Glutamatergic neuron (in vitro differentiated cells): ENCODE results near the gene MBNL1. TPM values are rescaled to one million over a fixed set of nuclear protein-coding genes. Genes with fewer than 3 reads are reported as not detected.

Source experiments
- DNase-seq: peaks from one replicate; pipeline ENCODE4 v3.0.0; 2022
- H3K27ac Mint-ChIP-seq: one replicate; pipeline ENCODE4 v1.8.0; 2020; ENCODE audit warnings: mild to moderate bottlenecking, mixed read lengths, inconsistent platforms; ENCODE audit not compliant: unreplicated experiment
- H3K27me3 Mint-ChIP-seq: one replicate; pipeline ENCODE4 v1.8.0; 2020; ENCODE audit warnings: mild to moderate bottlenecking, moderate library complexity, mixed read lengths, inconsistent platforms; ENCODE audit not compliant: unreplicated experiment
- H3K36me3 Mint-ChIP-seq: one replicate; pipeline ENCODE4 v1.8.0; 2020; ENCODE audit warnings: mild to moderate bottlenecking, mixed read lengths, inconsistent platforms; ENCODE audit not compliant: unreplicated experiment
- H3K4me1 Mint-ChIP-seq: one replicate; pipeline ENCODE4 v1.8.0; 2020; ENCODE audit warnings: mild to moderate bottlenecking, low read depth, mixed read lengths, inconsistent platforms; ENCODE audit not compliant: unreplicated experiment
- H3K4me3 Mint-ChIP-seq: one replicate; pipeline ENCODE4 v1.8.0; 2020; ENCODE audit warnings: mild to moderate bottlenecking, mixed read lengths, inconsistent platforms; ENCODE audit not compliant: unreplicated experiment
- H3K9me3 Mint-ChIP-seq: one replicate; pipeline ENCODE4 v1.8.0; 2020; ENCODE audit warnings: mild to moderate bottlenecking, moderate library complexity, mixed read lengths, inconsistent platforms; ENCODE audit not compliant: unreplicated experiment
- CTCF ChIP-seq: fragments of 200-600 bp; sonication (generic); IDR thresholded peaks from one replicate; pipeline ENCODE4 v1.5.0; 2021; ENCODE audit not compliant: partially characterized antibody, unreplicated experiment
- total RNA-seq: library from RNA; stranded (reverse); fragmentation: NEBNext Ultra II Directional; extraction: Animal tissue kit (Norgen Biotek cat#: 25700); gene quantifications from one replicate; pipeline ENCODE4 v1.2.1, GENCODE V29; 2021; ENCODE audit not compliant: unreplicated experiment

Gene MBNL1
- total RNA-seq, 1 donor from 2014 or later, result 36.6 TPM

DNA sequence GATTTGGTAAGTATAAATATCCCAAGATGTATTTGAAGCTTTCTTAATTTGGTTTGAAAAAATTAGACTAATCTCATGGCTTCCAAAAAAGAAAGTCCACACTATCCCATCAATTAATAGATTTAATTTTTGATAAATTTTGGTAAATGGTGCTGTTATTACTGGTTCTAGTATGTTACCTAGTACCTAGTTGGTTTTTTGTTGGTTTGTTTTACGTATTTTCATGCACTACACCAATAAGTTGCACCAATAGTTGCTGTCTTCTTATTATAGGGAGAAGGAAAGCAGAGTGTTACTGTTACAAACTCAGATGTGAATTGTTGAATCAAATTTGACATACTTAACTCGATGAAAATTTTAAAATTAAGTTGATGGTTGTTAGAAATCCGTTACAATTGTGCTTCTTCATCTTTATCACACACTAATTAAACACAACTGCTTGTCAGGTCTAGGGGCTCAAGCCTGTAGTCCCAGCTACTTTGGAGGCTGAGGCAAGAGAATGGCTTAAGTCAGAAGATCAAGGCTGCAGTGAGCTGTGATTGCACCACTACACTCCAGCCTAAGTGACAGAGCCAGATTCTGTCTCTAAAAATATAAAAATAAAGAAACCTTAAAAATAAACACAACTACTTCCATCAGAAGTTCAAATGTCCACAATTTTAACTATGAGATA is 23.1 kb upstream of the MBNL1 start:
- TF ChIP-seq CTCF, result no peak
- H3K4me1 Mint-ChIP-seq, result no peaks in the 10 kb centered on the region
- no peaks in the 10 kb centered on the region for H3K36me3 Mint-ChIP-seq
- no peak overlapping the region for H3K27ac Mint-ChIP-seq
- no peak overlapping the region for H3K4me3 Mint-ChIP-seq
- peaks cover 2% of the 10 kb centered on the region for H3K27me3 Mint-ChIP-seq
- H3K9me3 Mint-ChIP-seq, result no peaks in the 10 kb centered on the region
- DNase-seq, result no peak

DNA sequence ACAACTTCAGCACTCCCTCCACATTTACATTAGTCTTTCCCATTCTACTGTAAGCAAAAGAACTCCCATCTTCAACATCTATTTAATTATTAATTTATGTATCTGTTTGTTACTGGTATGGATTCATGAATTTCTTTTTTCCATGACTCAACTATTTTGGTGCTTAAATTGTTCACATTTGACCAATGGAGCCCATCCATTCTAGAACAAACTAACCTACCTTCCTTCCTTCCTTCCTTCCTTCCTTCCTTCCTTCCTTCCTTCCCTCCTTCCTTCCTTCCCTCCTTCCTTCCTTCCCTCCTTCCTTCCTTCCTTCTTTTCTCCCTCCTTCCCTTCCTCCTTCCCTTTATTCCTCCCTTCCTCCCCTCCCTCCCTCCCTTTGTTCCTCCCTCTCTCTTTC is 16.8 kb upstream of the MBNL1 start:
- no peaks in the 10 kb centered on the region for H3K4me1 Mint-ChIP-seq
- H3K27ac Mint-ChIP-seq, result no peak overlapping the region
- TF ChIP-seq CTCF, result no peak
- DNase-seq, result no peak
- H3K9me3 Mint-ChIP-seq, result peaks cover 1% of the 10 kb centered on the region
- no peaks in the 10 kb centered on the region for H3K36me3 Mint-ChIP-seq
- no peak overlapping the region for H3K4me3 Mint-ChIP-seq
- H3K27me3 Mint-ChIP-seq, result no peaks in the 10 kb centered on the region

GRCh38 chr3:152252755-152253154 is 16.0 kb upstream of the MBNL1 start:
- H3K9me3 Mint-ChIP-seq, result peaks cover 1% of the 10 kb centered on the region
- H3K36me3 Mint-ChIP-seq, result no peaks in the 10 kb centered on the region
- DNase-seq, result no peak
- H3K27me3 Mint-ChIP-seq, result no peaks in the 10 kb centered on the region
- no peaks in the 10 kb centered on the region for H3K4me1 Mint-ChIP-seq
- H3K4me3 Mint-ChIP-seq, result no peak overlapping the region
- no peak for TF ChIP-seq CTCF
- H3K27ac Mint-ChIP-seq, result no peak overlapping the region

GRCh38 chr3:152253514-152253913 is 15.2 kb upstream of the MBNL1 start:
- Mint-ChIP-seq H3K27me3 (no peaks in the 10 kb centered on the region), H3K4me1 (no peaks in the 10 kb centered on the region), H3K4me3 (no peak overlapping the region), H3K36me3 (no peaks in the 10 kb centered on the region), H3K27ac (no peak overlapping the region), H3K9me3 (peaks cover 1% of the 10 kb centered on the region)
- no peak for TF ChIP-seq CTCF
- no peak for DNase-seq

GRCh38 chr3:152254041-152254440 is 14.7 kb upstream of the MBNL1 start:
- no peaks in the 10 kb centered on the region for H3K27me3 Mint-ChIP-seq
- no peak for DNase-seq
- no peak overlapping the region for H3K27ac Mint-ChIP-seq
- no peak overlapping the region for H3K4me3 Mint-ChIP-seq
- H3K36me3 Mint-ChIP-seq, result no peaks in the 10 kb centered on the region
- no peak for TF ChIP-seq CTCF
- H3K4me1 Mint-ChIP-seq, result no peaks in the 10 kb centered on the region
- peaks cover 1% of the 10 kb centered on the region for H3K9me3 Mint-ChIP-seq
